GM12873 (cell line): ENCODE results near the gene GNGT1.
A peak's percentile ranks its signal among the peaks of the same experiment; 100 is the strongest.

ENCODE experiments used
- CTCF ChIP-seq: IDR thresholded peaks from 2 replicates; pipeline ENCODE4 v1.5.1; 2012; ENCODE audit warnings: low read depth, mild to moderate bottlenecking, moderate library complexity, low read length, control low read depth; ENCODE audit not compliant: insufficient read depth; ENCODE audit errors: missing control alignments

The GNGT1 gene

GRCh38 chr7:93890041-93890463 lies 16.3 kb upstream of the GNGT1 start:
- no peak for TF ChIP-seq CTCF

- no peak for TF ChIP-seq CTCF
These were observed 15.8 kb upstream of the GNGT1 start, which contains the start of gene TFPI2 for GRCh38 chr7:93890464-93891068. Gene TFPI2 (minus strand): TSS chr7:93890753. CDS start chr7:93890678, 75 bp downstream.

- no peak for TF ChIP-seq CTCF
These were observed 11.9 kb upstream of the GNGT1 start for GRCh38 chr7:93894426-93894825.

GRCh38 chr7:93894966-93895640 lies 11.3 kb upstream of the GNGT1 start:
- no peak for TF ChIP-seq CTCF

GRCh38 chr7:93895859-93896600 lies 10.3 kb upstream of the GNGT1 start:
- no peak for TF ChIP-seq CTCF

- TF ChIP-seq CTCF: no peak
These were observed 8.7 kb upstream of the GNGT1 start for GRCh38 chr7:93897680-93898079.

GRCh38 chr7:93902777-93903423 lies 3.5 kb upstream of the GNGT1 start:
- TF ChIP-seq CTCF: peak; percentile 78
